GM15510 (cell line): ENCODE results near the gene ITGAE.

Experiments used
- POLR2A ChIP-seq: IDR thresholded peaks from 3 replicates; pipeline ENCODE4 v1.6.1; 2011; ENCODE audit warnings: borderline replicate concordance; ENCODE audit not compliant: insufficient read length; ENCODE audit errors: extremely low read depth

The ITGAE gene

GRCh38 chr17:3773966-3774365 is 27.0 kb downstream of the ITGAE start:
- no peak for TF ChIP-seq POLR2A

- TF ChIP-seq POLR2A: no peak
Measured at GRCh38 chr17:3773511-3773910, 27.5 kb downstream of the ITGAE start.

- TF ChIP-seq POLR2A: no peak
Measured at GRCh38 chr17:3772764-3773163, 28.2 kb downstream of the ITGAE start.

GRCh38 chr17:3771140-3771539 is 29.8 kb downstream of the ITGAE start:
- TF ChIP-seq POLR2A: no peak

- TF ChIP-seq POLR2A: no peak
Measured at GRCh38 chr17:3770466-3770865, 30.5 kb downstream of the ITGAE start.

GRCh38 chr17:3768769-3769168 is 32.2 kb downstream of the ITGAE start:
- no peak for TF ChIP-seq POLR2A

- no peak for TF ChIP-seq POLR2A
Measured at GRCh38 chr17:3768341-3768740, 32.6 kb downstream of the ITGAE start.

GRCh38 chr17:3766779-3767178 is 34.2 kb downstream of the ITGAE start:
- no peak for TF ChIP-seq POLR2A

GRCh38 chr17:3765981-3766380 is 35.0 kb downstream of the ITGAE start:
- TF ChIP-seq POLR2A: no peak

- TF ChIP-seq POLR2A: no peak
Measured at GRCh38 chr17:3763777-3764170, 37.2 kb downstream of the ITGAE start.

GRCh38 chr17:3762922-3763776 is 37.8 kb downstream of the ITGAE start:
- peak; percentile 37 for TF ChIP-seq POLR2A

GRCh38 chr17:3761918-3762380 is 39.0 kb downstream of the ITGAE start:
- TF ChIP-seq POLR2A: no peak

GRCh38 chr17:3761036-3761917 is 39.7 kb downstream of the ITGAE start:
- TF ChIP-seq POLR2A: no peak

- TF ChIP-seq POLR2A: no peak
Measured at GRCh38 chr17:3759597-3760216, 41.3 kb downstream of the ITGAE start.

GRCh38 chr17:3755335-3756030 is 45.5 kb downstream of the ITGAE start:
- TF ChIP-seq POLR2A: no peak
